ENCODE results near the gene ZCWPW1. TPM values are rescaled to one million over a fixed set of nuclear protein-coding genes. Genes with fewer than 3 reads are reported as not detected.

The ZCWPW1 gene
- polyA plus RNA-seq, 1 of the 3 experiments (the other 2 are of a cell fraction) = 4.1 TPM

DNA sequence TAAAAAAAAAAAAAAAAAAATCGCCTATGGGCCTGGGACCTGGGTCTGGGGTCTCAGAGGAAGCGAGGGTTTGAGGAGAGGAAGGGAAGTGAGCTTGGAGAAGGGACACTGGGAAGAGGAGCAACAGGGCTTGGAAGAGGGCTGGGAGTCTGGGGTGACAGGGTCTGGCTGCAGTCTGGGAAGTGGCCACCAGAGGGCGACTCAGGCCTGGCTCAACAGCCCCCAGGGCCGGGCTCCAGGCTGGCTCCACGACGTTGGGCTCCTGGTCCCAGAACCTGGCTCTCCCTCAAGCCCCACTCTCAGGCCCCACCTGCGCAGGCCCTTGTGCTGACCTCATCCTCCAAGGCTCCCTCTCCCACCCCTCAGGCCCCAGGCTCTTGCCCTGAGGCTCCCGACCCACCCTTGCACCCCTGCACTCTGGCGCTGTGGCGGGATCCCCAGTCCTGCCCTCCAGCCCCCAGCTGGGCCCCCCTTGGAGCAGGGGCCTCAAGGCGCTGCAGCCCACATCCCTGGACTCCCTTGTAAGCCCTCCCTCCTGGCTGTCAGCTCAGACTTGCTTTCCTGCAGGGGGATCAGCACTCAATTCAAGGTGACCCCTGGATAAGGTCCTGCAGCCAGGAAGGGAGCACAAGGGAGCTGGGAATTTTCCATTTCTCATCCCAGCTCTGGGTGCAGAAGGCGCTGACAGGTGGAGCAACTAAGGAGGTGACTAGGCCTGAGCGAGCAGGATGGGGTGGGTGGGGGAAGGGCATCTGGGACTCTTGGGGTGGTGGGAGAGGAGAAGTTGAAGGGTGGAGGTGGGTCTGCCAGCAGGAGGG, 40.9 kb upstream of the ZCWPW1 start (continued):
- TF ChIP-seq ZBTB33 (IDR thresholded peaks at IDR 0.05; ENCODE audit: borderline replicate concordance, low read depth) (no peak), JUND (IDR thresholded peaks at IDR 0.05) (no peak), USF2 (IDR thresholded peaks at IDR 0.05; ENCODE audit: borderline replicate concordance, low read depth, low read length) (no peak), FOXM1 (IDR thresholded peaks at IDR 0.05; ENCODE audit: low read depth) (no peak)

- no peaks in the 10 kb centered on the region for H3K79me2 ChIP-seq (ENCODE audit: insufficient read depth)
- H3K9ac ChIP-seq = no peak overlapping the region
- ChIA-PET POLR2A (interaction anchor here (2.6 kb wide), 1 partner anchor 11 kb away, joined by 10 read pairs; the partner anchor contains the start of gene TSC22D4), CTCF (interaction anchor here (1.0 to 11.9 kb wide), 17 partner anchors 7 to 258 kb away, joined by 3 to 398 read pairs (median 12); partner anchors contain the start of genes AGFG2, NYAP1 and TSC22D4)
- WGBS (ENCODE audit: low lambda C conversion rate) = 67% methylated on average over 20 of the region's 22 CpGs
- no peak overlapping the region for H3K4me2 ChIP-seq
- H3K9me3 ChIP-seq = no peaks in the 10 kb centered on the region
- peak; percentile 82 for DNase-seq
- no peak overlapping the region; a peak in 1 of 4 replicates for H3K27ac ChIP-seq (ENCODE audit: low read depth in 2 of 2, low read length in 1 of 2)
- H3K9me2 ChIP-seq = no peaks in the 10 kb centered on the region
- H2AFZ ChIP-seq (ENCODE audit: low read depth) = no peak overlapping the region
- H4K20me1 ChIP-seq (ENCODE audit: insufficient read depth) = no peaks in the 10 kb centered on the region
- no peak overlapping the region for H3K4me3 ChIP-seq (ENCODE audit: low read depth in 2 of 2, low read length in 1 of 2)
- no peaks in the 10 kb centered on the region for H3K27me3 ChIP-seq (ENCODE audit: insufficient read depth)
- peaks cover 16% of the 10 kb centered on the region for H3F3A ChIP-seq (replicated peaks; ENCODE audit: insufficient read depth)
- H3K36me3 ChIP-seq (replicated peaks in 1 of 2; ENCODE audit: control insufficient read depth in 1 of 2, insufficient read depth in 2 of 2, low read length in 1 of 2) = peaks cover 0 to 4% of the 10 kb centered on the region in 2 experiments
- H3K4me1 ChIP-seq (ENCODE audit: control insufficient read depth in 1 of 2, insufficient read depth in 2 of 2, low read depth in 1 of 2, low read length in 1 of 2) = peaks cover 3 to 15% of the 10 kb centered on the region in 2 experiments; a peak in 3 of 4 replicates
- TF ChIP-seq SIN3A (IDR thresholded peaks at IDR 0.05; ENCODE audit: borderline replicate concordance, low read depth, low read length) = no peak
- peak; percentile 22 for TF ChIP-seq CHD2 (IDR thresholded peaks at IDR 0.05; ENCODE audit: low read length, partially characterized antibody)
These were observed 39.3 kb upstream of the ZCWPW1 start for GRCh38 chr7:100467638-100468373.

Measured in SK-N-SH (cell line).